B cell (primary cell): ENCODE data around the gene BCOR. TPM values are rescaled to one million over a fixed set of nuclear protein-coding genes. Genes with fewer than 3 reads are reported as not detected.
A peak's percentile ranks its signal among the peaks of the same experiment; 100 is the strongest.

Experiments used
- ATAC-seq: fragments of 200-7000 bp; cut with Tn5 transposase; one replicate; pipeline ENCODE4 v1.10.0; 2021; ENCODE audit warnings: low read depth, mild to moderate bottlenecking, moderate number of reproducible peaks, moderate library complexity
- CTCF ChIA-PET: fragments of 350-600 bp; sonication (Branson Sonifier 250); formaldehyde crosslinking; loops from one replicate; lab custom pipeline; 2021; ENCODE audit warnings: antibody characterized with exemption, inconsistent platforms; lab: Charles Lee
- POLR2A ChIA-PET: fragments of 350-600 bp; sonication (Branson Sonifier 250); formaldehyde crosslinking; loops from one replicate; lab custom pipeline; 2021; ENCODE audit warnings: antibody characterized with exemption; lab: Charles Lee
- DNase-seq: peaks from one replicate; pipeline ENCODE4 v3.0.0; 2013
- H2AFZ ChIP-seq: 2 replicates; pipeline ENCODE4 v1.6.1; 2012; ENCODE audit warnings: mild to moderate bottlenecking, low read depth, low read length; ENCODE audit not compliant: insufficient read depth, poor library complexity, severe bottlenecking
- H3K27ac ChIP-seq, 2 donors: 1 replicate in 1 of 2; 2 replicates in 1 of 2; pipeline ENCODE4 v1.5.1; 2012 to 2013; ENCODE audit warnings: low read length in 2 of 2, mild to moderate bottlenecking in 2 of 2, moderate library complexity in 1 of 2
- H3K27me3 ChIP-seq, 4 experiments: fragments of 200-600 bp in 1 of 4; sonication (generic) in 1 of 4; replicated peaks in 1 of 4; 1 replicate in 2 of 4; 2 replicates in 2 of 4; pipeline versions ENCODE4 v1.6.1 to v1.7.0; 2013 to 2016; ENCODE audit warnings: low read length in 3 of 4, mild to moderate bottlenecking in 2 of 4, mixed read lengths in 1 of 4, moderate library complexity in 1 of 4; ENCODE audit not compliant: insufficient read depth in 4 of 4, control insufficient read depth in 3 of 4; ENCODE audit errors: control extremely low read depth in 1 of 4
- H3K36me3 ChIP-seq, 2 experiments: replicated peaks in 1 of 2; 1 replicate in 1 of 2; 2 replicates in 1 of 2; pipeline versions ENCODE4 v1.6.1 to v1.7.1; 2013; ENCODE audit warnings: low read length in 1 of 2; ENCODE audit not compliant: insufficient read depth in 2 of 2, control insufficient read depth in 1 of 2; ENCODE audit errors: control extremely low read depth in 1 of 2, extremely low read depth in 1 of 2
- H3K4me1 ChIP-seq, 2 donors: fragments of 200-600 bp in 1 of 2; sonication (generic) in 1 of 2; 1 replicate in 1 of 2; 2 replicates in 1 of 2; pipeline versions ENCODE4 v1.5.1 to v1.6.1; 2013 to 2017; ENCODE audit warnings: low read length in 2 of 2; ENCODE audit not compliant: control insufficient read depth in 2 of 2, insufficient read depth in 2 of 2
- H3K4me2 ChIP-seq: replicated peaks from 2 replicates; pipeline ENCODE3; 2012; ENCODE audit warnings: mild to moderate bottlenecking, low read depth, low read length; ENCODE audit not compliant: poor library complexity, severe bottlenecking
- H3K4me3 ChIP-seq, 5 experiments: fragments of 200-600 bp in 1 of 5; sonication (generic) in 1 of 5; 1 replicate in 3 of 5; 2 replicates in 2 of 5; pipeline versions ENCODE4 v1.5.1 to v1.7.0; 2011 to 2016; ENCODE audit warnings: low read length in 4 of 5, mild to moderate bottlenecking in 4 of 5, low read depth in 2 of 5, control low read depth in 1 of 5, moderate library complexity in 1 of 5; ENCODE audit not compliant: insufficient read depth in 1 of 5; ENCODE audit errors: control extremely low read depth in 1 of 5, extremely low read depth in 1 of 5
- H3K79me2 ChIP-seq: fragments of 200-600 bp; sonication (generic); one replicate; pipeline ENCODE4 v1.6.0; 2016; ENCODE audit warnings: low read length; ENCODE audit not compliant: control insufficient read depth, insufficient read depth
- H3K9ac ChIP-seq: fragments of 200-600 bp; sonication (generic); 2 replicates; pipeline ENCODE4 v1.6.1; 2017; ENCODE audit warnings: mild to moderate bottlenecking, low read length, moderate library complexity
- H3K9me3 ChIP-seq, 3 donors: one replicate each; pipeline versions ENCODE4 v1.6.1 to v1.7.1; 2013; ENCODE audit warnings: low read length in 2 of 3; ENCODE audit not compliant: control insufficient read depth in 2 of 3, insufficient read depth in 1 of 3; ENCODE audit errors: control extremely low read depth in 1 of 3
- H4K20me1 ChIP-seq: 2 replicates; pipeline ENCODE4 v1.6.0; 2012; ENCODE audit warnings: mild to moderate bottlenecking, low read length; ENCODE audit not compliant: insufficient read depth, control insufficient read depth, poor library complexity, severe bottlenecking
- H3K27ac Mint-ChIP-seq: one replicate; pipeline ENCODE4 v1.8.0; 2021; ENCODE audit warnings: mixed read lengths
- H3K27me3 Mint-ChIP-seq: one replicate; pipeline ENCODE4 v1.8.0; 2021; ENCODE audit warnings: mixed read lengths
- H3K4me1 Mint-ChIP-seq: one replicate; pipeline ENCODE4 v1.8.0; 2021; ENCODE audit warnings: mixed read lengths
- H3K4me3 Mint-ChIP-seq: one replicate; pipeline ENCODE4 v1.8.0; 2021; ENCODE audit warnings: mixed read lengths
- H3K9me3 Mint-ChIP-seq: one replicate; pipeline ENCODE4 v1.8.0; 2022; ENCODE audit warnings: mixed read lengths; ENCODE audit not compliant: insufficient read depth
- CTCF ChIP-seq: fragments of 200-600 bp; IDR thresholded peaks from one replicate; pipeline ENCODE4 v1.8.0; 2022; ENCODE audit warnings: antibody characterized with exemption, mild to moderate bottlenecking
- EZH2 ChIP-seq: IDR thresholded peaks from 2 replicates; pipeline ENCODE4 v1.6.1; 2012; ENCODE audit warnings: borderline replicate concordance, low read depth, mild to moderate bottlenecking, moderate library complexity, low read length; ENCODE audit not compliant: insufficient read depth, poor library complexity, severe bottlenecking
- WGBS: methylation state at CpG from one replicate; pipeline ENCODE4 v1.1.5; 2013; ENCODE audit warnings: missing lambda C conversion rate; ENCODE audit not compliant: insufficient coverage; 5-methylcytosine and 5-hydroxymethylcytosine counted together
- intact Hi-C: fragments of 100-400 bp; cut with micrococcal nuclease; formaldehyde crosslinking; loops from one replicate; pipeline ENCODE4 v1.10.0; 2022
- polyA plus RNA-seq: library from polyadenylated mRNA; depleted of rRNA; stranded (reverse); fragments of >200 nt; gene quantifications from 2 replicates; pipeline ENCODE4 v1.2.3, GENCODE V29; 2012
- total RNA-seq, 2 donors: library from RNA; stranded (reverse); fragments of 120-200 nt in 1 of 2; gene quantifications; 1 replicate in 1 of 2; 2 replicates in 1 of 2; pipeline versions ENCODE4 v1.2.3 to v1.2.4, GENCODE V29; 2013 to 2022

Gene BCOR
- total and polyA plus RNA-seq, 2 donors (not counting 1 experiment from before 2014, with no cell fraction given): 19.0 to 65.3 TPM

- Mint-ChIP-seq H3K27ac (no peak overlapping the region), H3K4me3 (no peak overlapping the region), H3K4me1 (peaks cover 11% of the 10 kb centered on the region), H3K9me3 (no peaks in the 10 kb centered on the region), H3K27me3 (no peaks in the 10 kb centered on the region)
- intact Hi-C loops: no loop called here
- Histone ChIP-seq H3K27me3 (no peaks in the 10 kb centered on the region), H3K36me3 (no peaks in the 10 kb centered on the region), H4K20me1 (no peaks in the 10 kb centered on the region), H3K9me3 (no peaks in the 10 kb centered on the region), H2AFZ (no peak overlapping the region), H3K4me3 (no peak overlapping the region), H3K79me2 (no peaks in the 10 kb centered on the region), H3K4me2 (no peak overlapping the region), H3K27ac (no peak overlapping the region), H3K4me1 (no peaks in the 10 kb centered on the region), H3K9ac (no peak overlapping the region)
- WGBS: no CpG with 5 or more reads among the region's 6 CpGs
- DNase-seq: no peak
- ATAC-seq: no peak
- ChIA-PET POLR2A (no interaction called here), CTCF (no interaction called here)
- TF ChIP-seq EZH2 (no peak), CTCF (no peak)
These were observed 32.4 kb upstream of the BCOR start for GRCh38 chrX:40130207-40130606.

DNA sequence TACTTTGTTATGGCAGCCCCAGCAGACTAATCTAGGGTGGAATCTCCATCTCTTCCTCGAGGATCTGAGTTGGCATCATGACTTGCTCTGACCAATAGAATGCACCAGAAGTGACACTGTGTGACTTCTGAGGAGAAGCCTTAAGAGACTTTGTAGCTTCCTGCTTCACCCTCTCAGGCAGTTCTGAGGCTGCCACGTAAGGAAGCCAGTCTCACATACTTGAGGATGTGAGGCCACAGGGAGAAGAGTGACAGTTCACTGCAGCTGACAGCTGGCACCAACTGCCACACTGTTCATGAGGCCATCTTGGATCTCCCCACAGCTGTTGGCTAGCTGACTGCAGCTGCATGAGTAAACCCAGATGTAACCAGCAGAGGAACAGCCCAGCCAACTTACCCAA lies 29.3 kb upstream of the BCOR start:
- Histone ChIP-seq H3K27ac (no peak overlapping the region), H3K36me3 (no peaks in the 10 kb centered on the region), H3K27me3 (no peaks in the 10 kb centered on the region), H4K20me1 (no peaks in the 10 kb centered on the region), H3K4me1 (no peaks in the 10 kb centered on the region), H3K9me3 (no peaks in the 10 kb centered on the region), H3K4me2 (no peak overlapping the region), H2AFZ (no peak overlapping the region), H3K79me2 (no peaks in the 10 kb centered on the region), H3K9ac (no peak overlapping the region), H3K4me3 (no peak overlapping the region)
- Mint-ChIP-seq H3K4me3 (no peak overlapping the region), H3K27ac (no peak overlapping the region), H3K4me1 (peaks cover 9% of the 10 kb centered on the region), H3K9me3 (no peaks in the 10 kb centered on the region), H3K27me3 (no peaks in the 10 kb centered on the region)
- peak; percentile 22 for DNase-seq
- ChIA-PET POLR2A (no interaction called here), CTCF (interaction anchor here (1.0 kb wide), 1 partner anchor 27 kb away, joined by 3 read pairs; no protein-coding TSS in a partner anchor)
- intact Hi-C loops: no loop called here
- WGBS: 0% methylated on average over 2 of the region's 2 CpGs
- TF ChIP-seq CTCF (no peak), EZH2 (no peak)
- peak; percentile 28 for ATAC-seq
